HFF-Myc (cell line): ENCODE measurements around the gene KCNMA1.
A peak's percentile ranks its signal among the peaks of the same experiment; 100 is the strongest.
"Not testable (repeated sequence)": the region's sequence is repeated elsewhere in the genome, so short reads cannot be mapped to it uniquely, and the experiment has no call there.

Source experiments
- DNase-seq: peaks from one replicate; pipeline ENCODE4 v3.0.0-alpha.2; 2011; ENCODE audit warnings: low read depth; ENCODE audit errors: extremely low read depth
- H3K4me3 ChIP-seq: replicated peaks from 2 replicates; pipeline ENCODE4 v1.5.1; 2011; ENCODE audit warnings: low read depth, mild to moderate bottlenecking, control low read depth, low read length
- TF ChIP-seq, protein P1 (sequence below): IDR thresholded peaks from 2 replicates; pipeline ENCODE4 v1.5.1; 2012; ENCODE audit warnings: mild to moderate bottlenecking, low read depth, low read length, control low read depth; ENCODE audit errors: missing control alignments

KCNMA1 gene

DNA sequence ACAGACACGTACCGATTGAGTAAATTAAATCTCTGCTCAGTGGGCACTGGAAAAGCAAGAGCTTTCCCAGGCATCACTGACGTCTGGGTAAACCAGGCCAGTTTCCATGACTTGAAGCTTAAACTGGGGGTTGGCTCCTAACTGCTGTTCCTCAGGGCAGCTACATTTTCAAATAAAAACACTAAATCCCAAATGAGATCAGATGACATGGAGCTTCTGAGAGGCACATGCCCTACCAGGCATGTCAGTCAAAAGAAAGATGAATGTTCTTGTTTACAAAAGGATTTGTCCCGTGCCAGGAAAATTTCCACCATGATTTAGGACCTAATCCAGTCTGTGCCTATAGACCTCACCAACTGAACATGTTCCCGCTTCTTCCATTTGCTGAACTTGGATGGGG is 220.2 kb downstream of the KCNMA1 start:
- DNase-seq: no peak
- no peak overlapping the region for H3K4me3 ChIP-seq
- TF ChIP-seq, protein P1, sequence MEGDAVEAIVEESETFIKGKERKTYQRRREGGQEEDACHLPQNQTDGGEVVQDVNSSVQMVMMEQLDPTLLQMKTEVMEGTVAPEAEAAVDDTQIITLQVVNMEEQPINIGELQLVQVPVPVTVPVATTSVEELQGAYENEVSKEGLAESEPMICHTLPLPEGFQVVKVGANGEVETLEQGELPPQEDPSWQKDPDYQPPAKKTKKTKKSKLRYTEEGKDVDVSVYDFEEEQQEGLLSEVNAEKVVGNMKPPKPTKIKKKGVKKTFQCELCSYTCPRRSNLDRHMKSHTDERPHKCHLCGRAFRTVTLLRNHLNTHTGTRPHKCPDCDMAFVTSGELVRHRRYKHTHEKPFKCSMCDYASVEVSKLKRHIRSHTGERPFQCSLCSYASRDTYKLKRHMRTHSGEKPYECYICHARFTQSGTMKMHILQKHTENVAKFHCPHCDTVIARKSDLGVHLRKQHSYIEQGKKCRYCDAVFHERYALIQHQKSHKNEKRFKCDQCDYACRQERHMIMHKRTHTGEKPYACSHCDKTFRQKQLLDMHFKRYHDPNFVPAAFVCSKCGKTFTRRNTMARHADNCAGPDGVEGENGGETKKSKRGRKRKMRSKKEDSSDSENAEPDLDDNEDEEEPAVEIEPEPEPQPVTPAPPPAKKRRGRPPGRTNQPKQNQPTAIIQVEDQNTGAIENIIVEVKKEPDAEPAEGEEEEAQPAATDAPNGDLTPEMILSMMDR: no peak

DNA sequence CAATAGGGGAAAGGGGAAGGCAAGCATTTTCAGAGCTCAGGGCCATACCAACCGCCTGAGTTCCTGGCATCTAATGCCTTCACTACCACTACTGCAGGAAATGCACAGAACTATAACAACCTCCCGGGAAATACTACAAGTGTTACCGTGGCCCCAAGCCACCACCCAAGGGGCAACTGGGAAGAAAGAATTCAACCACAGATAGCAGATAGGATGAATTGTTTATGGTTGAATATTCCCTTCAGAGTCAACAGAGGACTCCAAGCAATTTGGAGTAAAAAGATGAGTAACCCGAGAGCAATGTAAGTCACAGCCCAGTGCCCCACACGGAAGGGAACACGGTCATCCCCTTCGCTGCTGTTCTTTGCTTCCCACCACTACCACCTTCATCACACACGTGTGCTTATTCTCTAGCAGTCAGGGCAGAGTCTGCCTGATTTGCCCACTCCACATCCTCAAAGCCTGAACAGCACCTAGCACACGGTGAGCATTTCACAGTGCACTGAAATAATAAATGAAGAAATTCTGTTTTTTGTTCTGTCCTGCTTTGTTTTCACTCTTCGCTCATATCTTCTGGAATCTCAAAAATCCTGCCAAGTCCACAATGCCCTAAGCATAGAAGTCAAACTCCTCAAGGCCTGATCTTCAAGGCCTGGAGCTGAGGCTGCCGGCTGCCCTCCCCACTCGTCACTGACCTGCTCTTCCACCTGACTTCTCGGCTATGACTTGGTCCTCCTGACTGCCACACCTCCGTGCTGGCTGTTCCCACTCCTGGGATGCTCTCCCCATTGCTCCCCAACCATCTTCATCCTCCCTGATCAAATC is 221.1 kb downstream of the KCNMA1 start:
- TF ChIP-seq, protein P1: no peak
- H3K4me3 ChIP-seq: no peak overlapping the region
- DNase-seq: peak; percentile 55

DNA sequence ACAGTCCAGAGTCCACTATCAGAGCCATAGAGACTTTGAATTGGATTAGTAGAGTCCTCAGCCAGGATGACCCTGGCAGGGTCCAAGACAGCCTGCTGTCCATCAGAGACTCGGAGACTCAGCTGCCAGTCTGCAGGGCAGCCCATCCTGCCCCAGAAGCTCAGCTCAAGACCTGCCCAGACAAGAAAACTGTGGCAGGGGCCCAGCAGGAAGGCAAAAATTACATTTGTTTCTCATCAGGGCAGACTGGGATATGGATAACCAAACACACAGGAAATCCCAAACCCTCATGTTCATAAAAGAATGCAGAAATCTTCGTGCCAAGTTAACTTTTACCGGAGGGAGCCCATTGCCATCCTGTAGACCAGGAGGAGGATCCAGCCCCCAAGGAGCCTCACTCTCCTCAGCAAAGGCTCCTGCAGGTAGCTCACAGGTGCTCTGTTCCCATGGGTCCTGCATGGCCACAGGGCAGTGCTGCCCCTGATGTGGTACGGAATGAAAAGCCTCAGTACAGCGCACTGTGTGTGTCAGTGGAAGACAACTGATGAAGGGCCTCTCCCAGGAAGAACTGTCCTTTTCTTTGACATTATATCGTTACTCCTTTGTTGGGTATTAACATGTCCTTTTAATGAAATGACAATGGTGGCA is 222.2 kb downstream of the KCNMA1 start:
- DNase-seq: no peak
- no peak overlapping the region for H3K4me3 ChIP-seq
- TF ChIP-seq, protein P1: no peak

DNA sequence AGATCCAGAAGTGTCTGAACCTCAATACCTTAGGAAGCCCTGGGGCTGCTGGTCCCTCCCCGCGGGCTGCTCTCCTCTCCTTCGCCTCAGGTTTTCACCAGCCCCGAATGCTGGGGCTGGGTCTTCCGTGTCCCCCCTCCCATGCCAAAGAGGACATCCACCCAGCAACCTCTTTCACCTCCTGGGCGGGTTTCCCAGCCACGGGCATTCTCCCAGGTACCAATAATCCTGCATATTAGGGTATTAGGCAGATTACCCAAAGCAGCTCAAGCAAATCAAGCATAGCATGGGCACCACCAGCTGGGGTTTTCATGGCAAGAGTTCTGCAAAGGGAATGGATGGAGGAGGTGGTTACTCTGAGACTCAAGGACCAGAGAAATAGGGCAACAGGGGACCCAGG is 224.4 kb downstream of the KCNMA1 start:
- no peak for DNase-seq
- H3K4me3 ChIP-seq: no peak overlapping the region
- TF ChIP-seq, protein P1: no peak

DNA sequence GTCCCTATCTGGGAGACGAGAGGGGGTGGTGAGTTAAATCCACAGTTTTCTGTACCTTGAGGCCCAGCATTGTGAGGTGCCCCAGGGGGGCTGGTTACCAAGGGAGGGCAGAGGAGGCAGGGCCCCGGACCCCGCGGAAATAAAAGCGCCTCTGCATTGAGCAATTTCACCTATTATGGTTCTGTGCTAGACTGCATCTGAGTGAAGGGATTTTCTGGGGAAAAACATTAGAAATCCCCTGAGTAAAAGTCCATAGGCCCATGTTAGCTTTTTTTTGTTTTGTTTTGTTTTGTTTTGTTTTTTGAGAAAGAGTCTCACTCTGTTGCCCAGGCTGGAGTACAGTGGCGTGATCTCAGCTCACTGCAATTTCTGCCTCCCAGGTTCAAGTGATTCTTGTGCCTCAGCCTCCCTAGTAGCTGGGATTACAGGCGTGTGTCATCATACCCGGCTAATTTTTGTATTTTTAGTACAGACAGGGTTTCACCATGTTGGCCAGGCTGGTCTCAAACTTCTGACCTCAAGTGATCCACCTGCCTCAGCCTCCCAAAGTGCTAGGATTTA is 225.0 kb downstream of the KCNMA1 start:
- not testable (repeated sequence) for DNase-seq, H3K4me3 ChIP-seq

DNA sequence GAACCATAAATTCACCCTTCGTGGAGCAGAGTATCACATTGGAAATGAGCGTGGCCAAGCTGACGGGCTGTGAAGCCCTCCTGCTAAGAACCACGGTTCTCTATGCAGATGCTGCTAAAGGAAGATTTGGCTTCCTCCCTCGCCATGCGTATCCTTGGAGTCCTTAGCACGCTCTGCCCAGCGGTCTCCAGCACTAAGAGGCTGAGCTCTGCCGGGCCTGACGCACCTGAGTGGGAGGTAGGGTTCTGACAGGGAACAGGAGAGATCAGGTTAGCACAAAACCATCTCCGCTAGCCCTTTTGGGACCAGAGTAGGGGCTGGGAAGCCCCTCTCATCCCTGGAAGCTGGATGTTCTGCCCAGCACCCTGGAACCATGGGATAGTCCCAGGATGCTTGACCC is 225.8 kb downstream of the KCNMA1 start:
- no peak overlapping the region for H3K4me3 ChIP-seq
- no peak for DNase-seq
- TF ChIP-seq, protein P1: no peak

DNA sequence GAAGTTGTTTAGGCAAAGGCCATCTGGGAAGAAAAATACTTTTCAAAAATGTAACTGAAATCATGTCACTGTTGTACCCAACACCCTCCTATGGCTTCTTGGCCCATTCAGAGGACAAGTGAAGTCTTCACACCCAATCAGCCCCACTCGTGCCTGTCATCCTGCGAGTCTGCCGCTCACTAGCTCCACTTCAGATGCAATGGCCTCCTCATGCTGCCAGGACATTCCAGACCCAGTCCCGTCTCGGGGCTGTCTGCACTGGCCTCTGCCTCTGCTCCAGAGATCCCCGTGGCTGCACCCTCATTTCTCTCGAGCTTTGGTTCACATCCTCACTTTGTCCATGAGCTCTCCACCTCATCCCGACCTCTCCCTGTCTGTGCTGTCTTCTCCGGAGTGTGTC is 227.1 kb downstream of the KCNMA1 start:
- H3K4me3 ChIP-seq: no peak overlapping the region
- DNase-seq: no peak
- TF ChIP-seq, protein P1: no peak
